K562 (cell line): ENCODE results near the gene UBL7. TPM values are rescaled to one million over a fixed set of nuclear protein-coding genes. Genes with fewer than 3 reads are reported as not detected.
A peak's percentile ranks its signal among the peaks of the same experiment; 100 is the strongest.

ENCODE experiments used
- ARNT ChIP-seq, 2 experiments: fragments of 450-650 bp; IDR thresholded peaks; 2 replicates each; pipeline ENCODE4 v1.6.1; 2016; ENCODE audit warnings: mild to moderate bottlenecking in 1 of 2
- DACH1 ChIP-seq: fragments of 450-650 bp; IDR thresholded peaks from 2 replicates; pipeline ENCODE4 v1.6.1; 2018; ENCODE audit not compliant: partially characterized antibody
- ETS1 ChIP-seq: conservative IDR thresholded peaks from 2 replicates; pipeline ENCODE4 v1.6.1; 2011; ENCODE audit warnings: low read depth, mild to moderate bottlenecking, low read length; ENCODE audit not compliant: control insufficient read depth
- ETV5 ChIP-seq: sonication (generic); formaldehyde crosslinking; IDR thresholded peaks from 2 replicates; pipeline ENCODE4 v1.4.0; 2020; ENCODE audit warnings: low read depth, mild to moderate bottlenecking, missing genetic modification reagents
- FOXA3 ChIP-seq, 2 experiments: fragments of 450-650 bp in 1 of 2; sonication (generic) in 1 of 2; formaldehyde crosslinking; IDR thresholded peaks in 1 of 2; conservative IDR thresholded peaks in 1 of 2; 2 replicates each; pipeline versions ENCODE4 v1.4.0 to v1.8.0; 2020 to 2022; ENCODE audit warnings: mild to moderate bottlenecking in 2 of 2, missing genetic modification reagents in 1 of 2
- MEF2D ChIP-seq: conservative IDR thresholded peaks from 2 replicates; pipeline ENCODE4 v1.6.1; 2016; ENCODE audit warnings: low read depth, missing genetic modification characterization, missing compliant biosample characterization
- NBN ChIP-seq: fragments of 450-650 bp; IDR thresholded peaks from 2 replicates; pipeline ENCODE4 v1.6.1; 2016; ENCODE audit warnings: low read depth, mild to moderate bottlenecking
- RCOR1 ChIP-seq, 2 experiments: IDR thresholded peaks; 2 replicates each; pipeline ENCODE4 v1.6.1; 2012; ENCODE audit warnings: low read depth in 2 of 2, low read length in 2 of 2, borderline replicate concordance in 1 of 2, improper control_type of control experiment in 1 of 2
- REST ChIP-seq, 2 experiments: fragments of 450-650 bp; formaldehyde crosslinking in 1 of 2; IDR thresholded peaks; 2 replicates each; pipeline versions ENCODE4 v1.4.0 to v1.6.1; 2014 to 2020; ENCODE audit warnings: mild to moderate bottlenecking in 2 of 2, borderline replicate concordance in 1 of 2, low read depth in 1 of 2
- ZNF140 ChIP-seq: fragments of 250-450 bp; sonication (Bioruptor Pico); IDR thresholded peaks from 2 replicates; pipeline ENCODE4 v1.8.0; 2021; ENCODE audit warnings: moderate library complexity, mild to moderate bottlenecking, inconsistent platforms
- ZNF589 ChIP-seq: fragments of 200-800 bp; sonication (Bioruptor generic); IDR thresholded peaks from 2 replicates; pipeline ENCODE4 v1.6.1; 2016; ENCODE audit warnings: low read depth, missing genetic modification characterization, missing compliant biosample characterization
- ZNF77 ChIP-seq: fragments of 250-450 bp; sonication (Bioruptor Pico); IDR thresholded peaks from 2 replicates; pipeline ENCODE4 v1.5.0; 2020
- polyA plus RNA-seq, 8 experiments: library from polyadenylated mRNA; depleted of rRNA in 4 of 8; stranded (reverse) in 5 of 8; unstranded in 3 of 8; fragments of >200 nt; fragmentation: Nextera tagmentation in 2 of 8; fragmentation: Illumina TruSeq in 1 of 8; extraction: Ambion mirVana in 2 of 8; extraction: Trizol in 1 of 8; gene quantifications; 2 replicates each; pipeline versions ENCODE4 v1.2.1 to v1.2.3, GENCODE V29; 2011 to 2014; ENCODE audit warnings: inconsistent platforms in 1 of 8, missing spikeins in 1 of 8
- total RNA-seq, 7 experiments: library from RNA; depleted of rRNA in 6 of 7; stranded (reverse); fragments of >200 nt in 6 of 7; fragmentation: Illumina TruSeq in 2 of 7; extraction: Trizol in 2 of 7; gene quantifications; 2 replicates each; pipeline versions ENCODE4 v1.2.1 to v1.2.3, GENCODE V29; 2011 to 2021; ENCODE audit warnings: low replicate concordance in 1 of 7
- TF ChIP-seq, protein P1 (sequence below): sonication (generic); formaldehyde crosslinking; IDR thresholded peaks from 2 replicates; pipeline ENCODE4 v1.8.1; 2022; ENCODE audit warnings: missing genetic modification reagents
- TF ChIP-seq, protein P2 (sequence below): sonication (generic); formaldehyde crosslinking; IDR thresholded peaks from 2 replicates; pipeline ENCODE4 v1.4.0; 2020; ENCODE audit warnings: mild to moderate bottlenecking, missing genetic modification reagents

UBL7 gene
- total and polyA plus RNA-seq, 9 of the 15 experiments (the other 6 are each of a cell fraction or from before 2014, with no cell fraction given) = 19.2 to 63.4 (median 44.9) TPM

DNA sequence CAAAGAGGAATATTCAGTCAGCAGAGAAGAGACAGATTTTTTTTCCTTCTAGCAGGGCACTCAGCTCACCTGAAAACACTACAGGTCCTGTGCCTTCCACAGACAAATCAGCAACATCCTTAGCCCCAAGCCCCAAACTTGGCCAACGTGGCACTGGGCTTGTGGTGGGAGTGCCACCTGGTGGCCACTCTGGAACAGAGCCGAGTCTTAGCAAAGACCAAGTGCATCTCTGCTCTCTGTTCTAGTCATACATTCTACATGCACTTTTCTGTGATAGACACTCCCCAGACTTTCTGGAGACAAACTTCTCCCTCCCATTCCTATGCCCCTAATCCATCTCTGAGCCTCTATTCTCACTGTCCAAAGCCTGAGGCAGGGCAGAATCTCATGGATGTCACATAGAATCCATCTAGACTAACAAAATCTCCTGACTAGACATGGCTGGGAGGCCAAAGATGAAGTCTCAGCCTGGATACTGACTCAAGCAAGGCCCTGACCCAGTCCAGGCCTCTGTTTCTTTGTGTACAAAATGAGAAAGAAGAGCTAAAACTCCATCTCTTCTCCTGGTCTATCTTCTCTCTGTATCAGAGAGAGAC lies 22.1 kb downstream of the UBL7 start (continued):
- TF ChIP-seq FOXA3 (CRISPR knock-in tag; conservative IDR thresholded peaks at IDR 0.05 in 1 of 2, IDR thresholded peaks at IDR 0.05 in 1 of 2) (no peak), NBN (peak; percentile 62; the same call in 1 of the 2 replicates), REST (IDR thresholded peaks at IDR 0.05; ENCODE audit: borderline replicate concordance) (peak; percentile 97), REST (CRISPR knock-in tag; IDR thresholded peaks at IDR 0.05; ENCODE audit: low read depth) (0 out of 2 replicates have a peak, but pooled peaks have one; percentile 20), RCOR1 (IDR thresholded peaks at IDR 0.05; ENCODE audit: borderline replicate concordance in 1 of 2, low read depth in 2 of 2, low read length in 2 of 2) (peak in 1 of 2 experiments; percentile 64; a peak in 1 of 4 replicates), ZNF589 (CRISPR knock-in tag) (no peak), DACH1 (no peak), MEF2D (tag) (no peak), ZNF140 (CRISPR knock-in tag) (no peak), ARNT (IDR thresholded peaks at IDR 0.05) (no peak; a peak in 1 of 4 replicates), ETV5 (CRISPR knock-in tag) (no peak), ETS1 (no peak), ZNF77 (CRISPR knock-in tag) (no peak)
- TF ChIP-seq, protein P1, sequence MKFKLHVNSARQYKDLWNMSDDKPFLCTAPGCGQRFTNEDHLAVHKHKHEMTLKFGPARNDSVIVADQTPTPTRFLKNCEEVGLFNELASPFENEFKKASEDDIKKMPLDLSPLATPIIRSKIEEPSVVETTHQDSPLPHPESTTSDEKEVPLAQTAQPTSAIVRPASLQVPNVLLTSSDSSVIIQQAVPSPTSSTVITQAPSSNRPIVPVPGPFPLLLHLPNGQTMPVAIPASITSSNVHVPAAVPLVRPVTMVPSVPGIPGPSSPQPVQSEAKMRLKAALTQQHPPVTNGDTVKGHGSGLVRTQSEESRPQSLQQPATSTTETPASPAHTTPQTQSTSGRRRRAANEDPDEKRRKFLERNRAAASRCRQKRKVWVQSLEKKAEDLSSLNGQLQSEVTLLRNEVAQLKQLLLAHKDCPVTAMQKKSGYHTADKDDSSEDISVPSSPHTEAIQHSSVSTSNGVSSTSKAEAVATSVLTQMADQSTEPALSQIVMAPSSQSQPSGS (CRISPR knock-in tag) = no peak
- TF ChIP-seq, protein P2, sequence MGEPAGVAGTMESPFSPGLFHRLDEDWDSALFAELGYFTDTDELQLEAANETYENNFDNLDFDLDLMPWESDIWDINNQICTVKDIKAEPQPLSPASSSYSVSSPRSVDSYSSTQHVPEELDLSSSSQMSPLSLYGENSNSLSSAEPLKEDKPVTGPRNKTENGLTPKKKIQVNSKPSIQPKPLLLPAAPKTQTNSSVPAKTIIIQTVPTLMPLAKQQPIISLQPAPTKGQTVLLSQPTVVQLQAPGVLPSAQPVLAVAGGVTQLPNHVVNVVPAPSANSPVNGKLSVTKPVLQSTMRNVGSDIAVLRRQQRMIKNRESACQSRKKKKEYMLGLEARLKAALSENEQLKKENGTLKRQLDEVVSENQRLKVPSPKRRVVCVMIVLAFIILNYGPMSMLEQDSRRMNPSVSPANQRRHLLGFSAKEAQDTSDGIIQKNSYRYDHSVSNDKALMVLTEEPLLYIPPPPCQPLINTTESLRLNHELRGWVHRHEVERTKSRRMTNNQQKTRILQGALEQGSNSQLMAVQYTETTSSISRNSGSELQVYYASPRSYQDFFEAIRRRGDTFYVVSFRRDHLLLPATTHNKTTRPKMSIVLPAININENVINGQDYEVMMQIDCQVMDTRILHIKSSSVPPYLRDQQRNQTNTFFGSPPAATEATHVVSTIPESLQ (CRISPR knock-in tag) = no peak
